ENCODE data around the gene NEURL1B.
A peak's percentile ranks its signal among the peaks of the same experiment; 100 is the strongest.

NEURL1B gene

GRCh38 chr5:172630482-172630881, 10.6 kb upstream of the NEURL1B start:
- TF ChIP-seq USF1 (IDR thresholded peaks at IDR 0.05) (0 out of 2 replicates have a peak, but pooled peaks have one; percentile 25), CREB1 (IDR thresholded peaks at IDR 0.05; ENCODE audit: low read depth) (no peak), YY1 (IDR thresholded peaks at IDR 0.05; ENCODE audit: low read depth) (no peak), FOXM1 (IDR thresholded peaks at IDR 0.05; ENCODE audit: borderline replicate concordance, low read depth) (no peak)

GRCh38 chr5:172630986-172631385, 10.1 kb upstream of the NEURL1B start:
- TF ChIP-seq TCF12 (IDR thresholded peaks at IDR 0.05; ENCODE audit: low read depth): no peak
- TF ChIP-seq CREB1 (IDR thresholded peaks at IDR 0.05; ENCODE audit: low read depth): no peak
- TF ChIP-seq, protein P1, sequence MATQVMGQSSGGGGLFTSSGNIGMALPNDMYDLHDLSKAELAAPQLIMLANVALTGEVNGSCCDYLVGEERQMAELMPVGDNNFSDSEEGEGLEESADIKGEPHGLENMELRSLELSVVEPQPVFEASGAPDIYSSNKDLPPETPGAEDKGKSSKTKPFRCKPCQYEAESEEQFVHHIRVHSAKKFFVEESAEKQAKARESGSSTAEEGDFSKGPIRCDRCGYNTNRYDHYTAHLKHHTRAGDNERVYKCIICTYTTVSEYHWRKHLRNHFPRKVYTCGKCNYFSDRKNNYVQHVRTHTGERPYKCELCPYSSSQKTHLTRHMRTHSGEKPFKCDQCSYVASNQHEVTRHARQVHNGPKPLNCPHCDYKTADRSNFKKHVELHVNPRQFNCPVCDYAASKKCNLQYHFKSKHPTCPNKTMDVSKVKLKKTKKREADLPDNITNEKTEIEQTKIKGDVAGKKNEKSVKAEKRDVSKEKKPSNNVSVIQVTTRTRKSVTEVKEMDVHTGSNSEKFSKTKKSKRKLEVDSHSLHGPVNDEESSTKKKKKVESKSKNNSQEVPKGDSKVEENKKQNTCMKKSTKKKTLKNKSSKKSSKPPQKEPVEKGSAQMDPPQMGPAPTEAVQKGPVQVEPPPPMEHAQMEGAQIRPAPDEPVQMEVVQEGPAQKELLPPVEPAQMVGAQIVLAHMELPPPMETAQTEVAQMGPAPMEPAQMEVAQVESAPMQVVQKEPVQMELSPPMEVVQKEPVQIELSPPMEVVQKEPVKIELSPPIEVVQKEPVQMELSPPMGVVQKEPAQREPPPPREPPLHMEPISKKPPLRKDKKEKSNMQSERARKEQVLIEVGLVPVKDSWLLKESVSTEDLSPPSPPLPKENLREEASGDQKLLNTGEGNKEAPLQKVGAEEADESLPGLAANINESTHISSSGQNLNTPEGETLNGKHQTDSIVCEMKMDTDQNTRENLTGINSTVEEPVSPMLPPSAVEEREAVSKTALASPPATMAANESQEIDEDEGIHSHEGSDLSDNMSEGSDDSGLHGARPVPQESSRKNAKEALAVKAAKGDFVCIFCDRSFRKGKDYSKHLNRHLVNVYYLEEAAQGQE (IDR thresholded peaks at IDR 0.05; ENCODE audit: low read depth): no peak
- TF ChIP-seq ZBTB7A (IDR thresholded peaks at IDR 0.05; ENCODE audit: low read depth): no peak
- TF ChIP-seq CEBPB (IDR thresholded peaks at IDR 0.05): no peak
- TF ChIP-seq MAX (IDR thresholded peaks at IDR 0.05): no peak
- no peak for TF ChIP-seq RAD21 (IDR thresholded peaks at IDR 0.05; ENCODE audit: low read depth)
- TF ChIP-seq USF1 (IDR thresholded peaks at IDR 0.05): no peak
- no peak for TF ChIP-seq TAF1 (IDR thresholded peaks at IDR 0.05; ENCODE audit: low read depth)
- no peak for TF ChIP-seq FOXM1 (IDR thresholded peaks at IDR 0.05; ENCODE audit: borderline replicate concordance, low read depth)
- TF ChIP-seq EP300 (IDR thresholded peaks at IDR 0.05; ENCODE audit: borderline replicate concordance): no peak
- no peak for TF ChIP-seq EGR1 (IDR thresholded peaks at IDR 0.05)
- TF ChIP-seq YY1 (IDR thresholded peaks at IDR 0.05; ENCODE audit: low read depth): no peak
- no peak for TF ChIP-seq NFIC (IDR thresholded peaks at IDR 0.05)
- no peak for TF ChIP-seq TEAD4 (IDR thresholded peaks at IDR 0.05)

GRCh38 chr5:172632346-172633092, 8.5 kb upstream of the NEURL1B start:
- no peak for TF ChIP-seq TEAD4 (IDR thresholded peaks at IDR 0.05)
- TF ChIP-seq RAD21 (IDR thresholded peaks at IDR 0.05; ENCODE audit: low read depth): no peak
- no peak for TF ChIP-seq EGR1 (IDR thresholded peaks at IDR 0.05)
- TF ChIP-seq, protein P1 (IDR thresholded peaks at IDR 0.05; ENCODE audit: low read depth): no peak
- no peak for TF ChIP-seq CEBPB (IDR thresholded peaks at IDR 0.05)
- TF ChIP-seq FOXM1 (IDR thresholded peaks at IDR 0.05; ENCODE audit: borderline replicate concordance, low read depth): no peak
- TF ChIP-seq EP300 (IDR thresholded peaks at IDR 0.05; ENCODE audit: borderline replicate concordance): no peak
- no peak for TF ChIP-seq TAF1 (IDR thresholded peaks at IDR 0.05; ENCODE audit: low read depth)
- no peak for TF ChIP-seq USF1 (IDR thresholded peaks at IDR 0.05)
- no peak for TF ChIP-seq NFIC (IDR thresholded peaks at IDR 0.05)
- no peak for TF ChIP-seq TCF12 (IDR thresholded peaks at IDR 0.05; ENCODE audit: low read depth)
- TF ChIP-seq CREB1 (IDR thresholded peaks at IDR 0.05; ENCODE audit: low read depth): no peak

GRCh38 chr5:172633403-172633970, 7.6 kb upstream of the NEURL1B start:
- TF ChIP-seq CREB1 (IDR thresholded peaks at IDR 0.05; ENCODE audit: low read depth) (no peak), RAD21 (IDR thresholded peaks at IDR 0.05; ENCODE audit: low read depth) (no peak), NFIC (IDR thresholded peaks at IDR 0.05) (no peak), TCF12 (IDR thresholded peaks at IDR 0.05; ENCODE audit: low read depth) (no peak), FOXM1 (IDR thresholded peaks at IDR 0.05; ENCODE audit: borderline replicate concordance, low read depth) (no peak), EP300 (IDR thresholded peaks at IDR 0.05; ENCODE audit: borderline replicate concordance) (no peak), TAF1 (IDR thresholded peaks at IDR 0.05; ENCODE audit: low read depth) (no peak), TEAD4 (IDR thresholded peaks at IDR 0.05) (no peak), ZBTB7A (IDR thresholded peaks at IDR 0.05; ENCODE audit: low read depth) (no peak), CEBPB (IDR thresholded peaks at IDR 0.05) (no peak)
- TF ChIP-seq, protein P1 (IDR thresholded peaks at IDR 0.05; ENCODE audit: low read depth): no peak
